HCT116 (cell line): Measurements from ENCODE around the gene RLN3. TPM values are rescaled to one million over a fixed set of nuclear protein-coding genes. Genes with fewer than 3 reads are reported as not detected.

Experiments
- ATAC-seq: fragments of 200-7000 bp; cut with Tn5 transposase; 2 replicates; pipeline ENCODE4 v1.9.1; 2020; ENCODE audit warnings: mild to moderate bottlenecking, moderate library complexity
- BruUV-seq: library from RNA; stranded (reverse); fragments of 400-500 nt; replicated peaks from 2 replicates; lab custom pipeline; 2021; lab: Mats Ljungman, UMichigan
- CTCF ChIA-PET: fragments of 300-600 bp; sonication (Branson Sonifier 250); formaldehyde crosslinking; loops from one replicate; lab custom pipeline; 2021; ENCODE audit warnings: antibody characterized with exemption; lab: Charles Lee
- POLR2A ChIA-PET: fragments of 300-600, 350-600 bp; sonication (Branson Sonifier 250); formaldehyde crosslinking; loops from one replicate; lab custom pipeline; 2021; ENCODE audit warnings: antibody characterized with exemption; lab: Charles Lee
- RAD21 ChIA-PET, 2 experiments: fragments of 300-600 bp; sonication (Branson Sonifier 250); formaldehyde crosslinking; loops; one replicate each; lab custom pipeline; 2023; ENCODE audit warnings: low total read pairs in 2 of 2; ENCODE audit not compliant: uncharacterized antibody in 2 of 2, unreplicated experiment in 2 of 2, low non-redundant PET in 1 of 2; lab: Charles Lee
- DNase-seq: peaks from one replicate; pipeline ENCODE4 v3.0.0-alpha.2; 2010; ENCODE audit warnings: low read depth, low spot score
- H2AFZ ChIP-seq: fragments of 200-600 bp; shearing (Covaris generic), sonication (generic); 2 replicates; pipeline ENCODE4 v1.6.1; 2017; ENCODE audit warnings: low read depth, mixed run types, mixed read lengths, antibody characterized with exemption, low read length; ENCODE audit not compliant: poor library complexity, severe bottlenecking
- H3K27ac ChIP-seq: 2 replicates; pipeline ENCODE4 v1.5.1; 2012; ENCODE audit warnings: low read depth, low read length
- H3K27me3 ChIP-seq: fragments of 200-600 bp; sonication (generic); 2 replicates; pipeline ENCODE4 v1.6.1; 2016; ENCODE audit warnings: mixed run types, low read length, mixed read lengths; ENCODE audit not compliant: insufficient read depth
- H3K36me3 ChIP-seq, 2 experiments: fragments of 200-500 bp in 1 of 2; fragments of 200-600 bp in 1 of 2; sonication (Bioruptor generic) in 1 of 2; sonication (generic) in 1 of 2; 2 replicates each; pipeline versions ENCODE4 v1.5.1 to v1.6.1; 2014 to 2016; ENCODE audit warnings: low read length in 2 of 2, inconsistent platforms in 1 of 2, mixed read lengths in 1 of 2, mixed run types in 1 of 2; ENCODE audit not compliant: insufficient read depth in 2 of 2, control insufficient read depth in 1 of 2
- H3K4me1 ChIP-seq, 2 experiments: fragments of 200-600 bp in 1 of 2; sonication (generic) in 1 of 2; 2 replicates each; pipeline versions ENCODE4 v1.5.1 to v1.6.1; 2012 to 2017; ENCODE audit warnings: low read length in 2 of 2, inconsistent platforms in 1 of 2, mild to moderate bottlenecking in 1 of 2, mixed read lengths in 1 of 2, mixed run types in 1 of 2, moderate library complexity in 1 of 2; ENCODE audit not compliant: insufficient read depth in 2 of 2, control insufficient read depth in 1 of 2
- H3K4me2 ChIP-seq: fragments of 200-600 bp; sonication (generic); 2 replicates; pipeline ENCODE4 v1.6.1; 2017; ENCODE audit warnings: mixed run types, low read length, mixed read lengths
- H3K4me3 ChIP-seq, 2 experiments: fragments of 200-600 bp in 1 of 2; sonication (generic) in 1 of 2; replicated peaks in 1 of 2; 2 replicates each; pipeline ENCODE4 v1.5.1; 2011 to 2016; ENCODE audit warnings: low read length in 2 of 2, control low read depth in 1 of 2, low read depth in 1 of 2, mild to moderate bottlenecking in 1 of 2, mixed read lengths in 1 of 2, mixed run types in 1 of 2
- H3K79me2 ChIP-seq: fragments of 200-600 bp; sonication (generic); 2 replicates; pipeline ENCODE4 v1.6.1; 2017; ENCODE audit warnings: mild to moderate bottlenecking, mixed run types, low read length, moderate library complexity, mixed read lengths; ENCODE audit not compliant: insufficient read depth
- H3K9ac ChIP-seq: fragments of 200-600 bp; sonication (generic); 2 replicates; pipeline ENCODE4 v1.6.1; 2016; ENCODE audit warnings: low read length, mixed read lengths
- H3K9me2 ChIP-seq: fragments of 200-600 bp; sonication (generic), shearing (Covaris generic); 2 replicates; pipeline ENCODE4 v1.6.1; 2017; ENCODE audit warnings: mixed run types, mild to moderate bottlenecking, moderate library complexity; ENCODE audit not compliant: insufficient read depth
- H3K9me3 ChIP-seq, 2 experiments: fragments of 200-500 bp in 1 of 2; fragments of 200-600 bp in 1 of 2; sonication (Bioruptor generic) in 1 of 2; sonication (generic) in 1 of 2; 2 replicates each; pipeline ENCODE4 v1.6.1; 2014 to 2017; ENCODE audit warnings: low read length in 2 of 2, mixed read lengths in 2 of 2, inconsistent platforms in 1 of 2, low read depth in 1 of 2, mild to moderate bottlenecking in 1 of 2, mixed run types in 1 of 2, moderate library complexity in 1 of 2; ENCODE audit not compliant: control insufficient read depth in 1 of 2, insufficient read depth in 1 of 2
- H4K20me1 ChIP-seq: fragments of 200-600 bp; sonication (generic), shearing (Covaris generic); 2 replicates; pipeline ENCODE4 v1.6.1; 2017; ENCODE audit warnings: mixed run types, mild to moderate bottlenecking, moderate library complexity; ENCODE audit not compliant: insufficient read depth
- CBX3 ChIP-seq: IDR thresholded peaks from 2 replicates; pipeline ENCODE4 v1.6.1; 2012; ENCODE audit warnings: low read depth
- EGR1 ChIP-seq: IDR thresholded peaks from 2 replicates; pipeline ENCODE4 v1.6.1; 2012; ENCODE audit warnings: low read depth
- ELF1 ChIP-seq: IDR thresholded peaks from 2 replicates; pipeline ENCODE4 v1.6.1; 2012; ENCODE audit warnings: low read depth, borderline replicate concordance
- EZH2 ChIP-seq: fragments of 200-600 bp; sonication (generic); IDR thresholded peaks from 2 replicates; pipeline ENCODE4 v1.6.1; 2017; ENCODE audit warnings: antibody characterized with exemption, mixed run types
- JUND ChIP-seq: IDR thresholded peaks from 2 replicates; pipeline ENCODE4 v1.6.1; 2012
- POLR2A ChIP-seq: IDR thresholded peaks from 2 replicates; pipeline ENCODE4 v1.7.0; 2011; ENCODE audit warnings: borderline replicate concordance; ENCODE audit not compliant: insufficient read depth, insufficient read length; ENCODE audit errors: extremely low read depth
- POLR2AphosphoS5 ChIP-seq: IDR thresholded peaks from 2 replicates; pipeline ENCODE4 v1.6.1; 2011; ENCODE audit warnings: mild to moderate bottlenecking, low read depth, low read length, moderate library complexity
- RAD21 ChIP-seq: IDR thresholded peaks from 2 replicates; pipeline ENCODE4 v1.6.1; 2012; ENCODE audit warnings: low read depth, mild to moderate bottlenecking
- SIN3A ChIP-seq: IDR thresholded peaks from 2 replicates; pipeline ENCODE4 v1.6.1; 2012; ENCODE audit warnings: low read depth
- SP1 ChIP-seq: IDR thresholded peaks from 2 replicates; pipeline ENCODE4 v1.6.1; 2012; ENCODE audit warnings: low read depth
- SRF ChIP-seq: IDR thresholded peaks from 2 replicates; pipeline ENCODE4 v1.6.1; 2012; ENCODE audit warnings: low read depth
- YY1 ChIP-seq: IDR thresholded peaks from 2 replicates; pipeline ENCODE4 v1.6.1; 2011; ENCODE audit warnings: low read length, low read depth, moderate library complexity, mild to moderate bottlenecking; ENCODE audit not compliant: insufficient replicate concordance; ENCODE audit errors: extremely low read depth
- ZFX ChIP-seq: fragments of 450-650 bp; IDR thresholded peaks from 2 replicates; pipeline ENCODE4 v1.6.1; 2017
- ZNF274 ChIP-seq: fragments of 200-500 bp; sonication (Bioruptor generic); IDR thresholded peaks from 2 replicates; pipeline ENCODE4 v1.6.1; 2014; ENCODE audit warnings: mild to moderate bottlenecking, low read depth, low read length, inconsistent platforms
- intact Hi-C: fragments of 100-400 bp; cut with micrococcal nuclease; formaldehyde crosslinking; loops from 2 replicates; pipeline ENCODE4 v1.10.0; 2022
- total RNA-seq: library from RNA; stranded (reverse); gene quantifications from one replicate; pipeline ENCODE4 v1.2.1, GENCODE V29; 2021; ENCODE audit not compliant: unreplicated experiment
- TF ChIP-seq, protein P1 (sequence below): IDR thresholded peaks from 2 replicates; pipeline ENCODE4 v1.6.1; 2012
- TF ChIP-seq, protein P2 (sequence below), 3 experiments: fragments of 200-600 bp in 1 of 3; sonication (generic) in 1 of 3; IDR thresholded peaks in 2 of 3; conservative IDR thresholded peaks in 1 of 3; 2 replicates each; pipeline ENCODE4 v1.5.1; 2012 to 2017; ENCODE audit warnings: low read depth in 2 of 3, low read length in 2 of 3, antibody characterized with exemption in 1 of 3, borderline replicate concordance in 1 of 3, control low read depth in 1 of 3, mild to moderate bottlenecking in 1 of 3, mixed read lengths in 1 of 3, mixed run types in 1 of 3, moderate library complexity in 1 of 3; ENCODE audit not compliant: insufficient read depth in 1 of 3

The RLN3 gene
- total RNA-seq, 1 experiment from 2014 or later, result not detected

DNA sequence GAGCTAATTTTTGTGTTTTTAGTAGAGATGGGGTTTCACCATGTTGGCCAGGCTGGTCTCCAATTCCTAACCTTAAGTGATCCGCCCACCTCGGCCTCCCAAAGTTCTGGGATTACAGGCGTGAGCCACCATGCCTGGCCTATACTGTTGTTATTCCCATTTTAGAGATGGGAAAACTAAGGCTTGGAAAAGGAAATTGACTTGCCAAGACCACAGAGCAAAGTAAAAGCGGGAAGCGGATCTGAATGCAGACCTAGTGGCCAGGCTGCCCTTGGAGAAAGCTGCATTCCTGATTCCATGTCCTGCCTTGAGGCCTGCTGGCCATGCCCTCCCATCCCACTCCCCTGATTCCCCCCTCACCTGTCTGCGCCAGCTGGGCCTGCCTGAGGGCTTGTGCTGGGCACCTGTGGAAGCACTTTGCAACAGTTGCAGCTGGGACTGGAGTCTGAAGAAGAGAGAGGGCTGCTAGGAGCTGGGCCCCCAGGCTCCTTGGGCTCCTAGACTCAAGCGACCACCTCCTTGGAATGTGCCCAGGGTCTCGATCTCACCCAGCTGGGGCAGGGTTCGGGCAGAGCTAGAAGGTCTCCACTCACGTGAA lies 28.2 kb downstream of the RLN3 start:
- Histone ChIP-seq H3K27me3 (no peaks in the 10 kb centered on the region), H3K27ac (no peak overlapping the region), H3K4me3 (no peak overlapping the region), H2AFZ (no peak overlapping the region), H3K79me2 (no peaks in the 10 kb centered on the region), H3K4me1 (peaks cover 11 to 26% of the 10 kb centered on the region in 2 experiments), H3K4me2 (no peak overlapping the region), H3K36me3 (no peaks in the 10 kb centered on the region), H3K9ac (no peak overlapping the region), H3K9me2 (no peaks in the 10 kb centered on the region), H4K20me1 (no peaks in the 10 kb centered on the region), H3K9me3 (no peaks in the 10 kb centered on the region)
- DNase-seq (no peak), ATAC-seq (no peak)
- BruUV-seq, result no TSS peak
- POLR2A ChIA-PET, result no interaction called here
- RAD21 ChIA-PET, result no interaction called here
- intact Hi-C loops, result no loop called here
- CTCF ChIA-PET, result interaction anchor here (1.0 to 5.7 kb wide), 4 partner anchors 8 to 24 kb away, joined by 3 to 31 read pairs (median 4); partner anchors contain the start of gene IL27RA
- TF ChIP-seq ZFX (no peak), SRF (no peak), YY1 (no peak), EGR1 (no peak), JUND (no peak), POLR2A (no peak), SP1 (no peak), SIN3A (no peak), RAD21 (no peak), CBX3 (no peak), POLR2AphosphoS5 (no peak), EZH2 (no peak), ELF1 (no peak), ZNF274 (no peak)
- TF ChIP-seq, protein P1, sequence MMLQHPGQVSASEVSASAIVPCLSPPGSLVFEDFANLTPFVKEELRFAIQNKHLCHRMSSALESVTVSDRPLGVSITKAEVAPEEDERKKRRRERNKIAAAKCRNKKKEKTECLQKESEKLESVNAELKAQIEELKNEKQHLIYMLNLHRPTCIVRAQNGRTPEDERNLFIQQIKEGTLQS, result no peak
- TF ChIP-seq, protein P2, sequence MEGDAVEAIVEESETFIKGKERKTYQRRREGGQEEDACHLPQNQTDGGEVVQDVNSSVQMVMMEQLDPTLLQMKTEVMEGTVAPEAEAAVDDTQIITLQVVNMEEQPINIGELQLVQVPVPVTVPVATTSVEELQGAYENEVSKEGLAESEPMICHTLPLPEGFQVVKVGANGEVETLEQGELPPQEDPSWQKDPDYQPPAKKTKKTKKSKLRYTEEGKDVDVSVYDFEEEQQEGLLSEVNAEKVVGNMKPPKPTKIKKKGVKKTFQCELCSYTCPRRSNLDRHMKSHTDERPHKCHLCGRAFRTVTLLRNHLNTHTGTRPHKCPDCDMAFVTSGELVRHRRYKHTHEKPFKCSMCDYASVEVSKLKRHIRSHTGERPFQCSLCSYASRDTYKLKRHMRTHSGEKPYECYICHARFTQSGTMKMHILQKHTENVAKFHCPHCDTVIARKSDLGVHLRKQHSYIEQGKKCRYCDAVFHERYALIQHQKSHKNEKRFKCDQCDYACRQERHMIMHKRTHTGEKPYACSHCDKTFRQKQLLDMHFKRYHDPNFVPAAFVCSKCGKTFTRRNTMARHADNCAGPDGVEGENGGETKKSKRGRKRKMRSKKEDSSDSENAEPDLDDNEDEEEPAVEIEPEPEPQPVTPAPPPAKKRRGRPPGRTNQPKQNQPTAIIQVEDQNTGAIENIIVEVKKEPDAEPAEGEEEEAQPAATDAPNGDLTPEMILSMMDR (IDR thresholded peaks at IDR 0.05 in 2 of 3, conservative IDR thresholded peaks at IDR 0.05 in 1 of 3; ENCODE audit: borderline replicate concordance in 1 of 3, insufficient read depth in 1 of 3, low read depth in 2 of 3, low read length in 2 of 3), result no peak
- TF ChIP-seq, all 23 proteins: peak for 0
